ENCODE data around the gene ATAD3A. TPM values are rescaled to one million over a fixed set of nuclear protein-coding genes. Genes with fewer than 3 reads are reported as not detected.
"Not testable (repeated sequence)": the region's sequence is repeated elsewhere in the genome, so short reads cannot be mapped to it uniquely, and the experiment has no call there.

The ATAD3A gene
- total RNA-seq, 1 donor from 2014 or later: 32.1 TPM

DNA sequence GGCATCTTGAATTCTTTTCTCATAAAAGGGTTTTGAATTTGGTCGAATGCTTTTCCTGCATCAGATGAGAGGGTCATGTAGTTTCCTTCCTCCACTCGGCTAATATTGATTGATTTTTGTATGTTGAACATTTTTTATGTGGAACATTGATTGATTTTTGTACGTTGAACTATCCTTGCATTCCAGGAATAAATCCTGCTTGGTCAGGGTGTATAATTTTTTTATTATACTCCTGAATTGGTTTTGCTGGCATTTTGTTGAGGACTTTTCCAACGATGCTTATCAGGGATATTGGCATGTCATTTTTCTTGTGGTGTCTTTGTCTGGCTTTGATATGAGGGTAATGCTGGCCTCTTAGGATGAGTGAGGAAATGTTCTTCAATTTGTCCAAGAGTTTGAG is 20.0 kb downstream of the ATAD3A start:
- DNase-seq: no peak
- H3K4me3 Mint-ChIP-seq (ENCODE audit: unreplicated experiment): peak overlapping the region; percentile 32
- peaks cover 1% of the 10 kb centered on the region for H3K4me1 Mint-ChIP-seq (ENCODE audit: low read depth, unreplicated experiment)
- H3K36me3 Mint-ChIP-seq (ENCODE audit: unreplicated experiment): peaks cover 6% of the 10 kb centered on the region
- TF ChIP-seq, protein P1, sequence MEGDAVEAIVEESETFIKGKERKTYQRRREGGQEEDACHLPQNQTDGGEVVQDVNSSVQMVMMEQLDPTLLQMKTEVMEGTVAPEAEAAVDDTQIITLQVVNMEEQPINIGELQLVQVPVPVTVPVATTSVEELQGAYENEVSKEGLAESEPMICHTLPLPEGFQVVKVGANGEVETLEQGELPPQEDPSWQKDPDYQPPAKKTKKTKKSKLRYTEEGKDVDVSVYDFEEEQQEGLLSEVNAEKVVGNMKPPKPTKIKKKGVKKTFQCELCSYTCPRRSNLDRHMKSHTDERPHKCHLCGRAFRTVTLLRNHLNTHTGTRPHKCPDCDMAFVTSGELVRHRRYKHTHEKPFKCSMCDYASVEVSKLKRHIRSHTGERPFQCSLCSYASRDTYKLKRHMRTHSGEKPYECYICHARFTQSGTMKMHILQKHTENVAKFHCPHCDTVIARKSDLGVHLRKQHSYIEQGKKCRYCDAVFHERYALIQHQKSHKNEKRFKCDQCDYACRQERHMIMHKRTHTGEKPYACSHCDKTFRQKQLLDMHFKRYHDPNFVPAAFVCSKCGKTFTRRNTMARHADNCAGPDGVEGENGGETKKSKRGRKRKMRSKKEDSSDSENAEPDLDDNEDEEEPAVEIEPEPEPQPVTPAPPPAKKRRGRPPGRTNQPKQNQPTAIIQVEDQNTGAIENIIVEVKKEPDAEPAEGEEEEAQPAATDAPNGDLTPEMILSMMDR (IDR thresholded peaks at IDR 0.05; ENCODE audit: partially characterized antibody, unreplicated experiment): no peak
- peaks cover 9% of the 10 kb centered on the region for H3K27me3 Mint-ChIP-seq (ENCODE audit: unreplicated experiment)
- peak overlapping the region; percentile 18 for H3K27ac Mint-ChIP-seq (ENCODE audit: unreplicated experiment)
- H3K9me3 Mint-ChIP-seq (ENCODE audit: unreplicated experiment): peaks cover 8% of the 10 kb centered on the region

DNA sequence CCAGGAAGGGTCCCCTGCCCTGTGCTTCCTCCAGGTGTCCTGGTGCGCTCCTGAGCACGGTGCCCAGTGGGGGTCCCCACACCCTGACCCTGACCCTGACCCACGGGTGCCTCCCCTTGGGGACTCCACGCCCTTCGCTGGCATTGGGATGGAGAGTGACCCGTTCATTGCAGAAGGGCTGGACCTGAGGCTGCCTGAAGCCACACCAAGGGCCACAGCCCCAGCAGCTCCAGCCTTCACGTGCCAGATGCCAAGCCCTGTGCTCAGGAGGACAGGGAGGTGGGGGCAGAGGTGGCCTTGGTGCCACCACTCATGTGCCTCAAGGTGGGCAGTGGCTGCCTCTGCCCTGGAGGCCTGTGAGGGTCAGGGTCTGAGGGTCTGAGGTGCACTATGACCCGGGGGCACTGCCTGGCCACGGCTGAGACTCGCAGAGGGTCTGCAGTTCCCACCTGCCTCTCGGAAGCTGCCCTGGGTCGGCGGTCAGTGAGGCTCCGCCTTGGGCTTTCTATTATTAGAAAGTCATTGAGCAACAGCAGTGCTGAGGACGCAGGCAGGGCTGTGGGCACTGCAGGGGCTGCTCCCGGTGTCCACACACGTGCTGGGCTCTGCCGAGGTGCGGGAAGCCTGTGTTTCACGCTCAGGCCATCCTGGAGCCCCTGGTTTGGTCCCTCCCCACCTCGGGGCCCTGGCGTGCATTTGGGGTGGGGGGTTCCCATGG is 21.4 kb downstream of the ATAD3A start:
- not testable (repeated sequence) for H3K4me3 Mint-ChIP-seq (ENCODE audit: unreplicated experiment); H3K27ac Mint-ChIP-seq (ENCODE audit: unreplicated experiment)

DNA sequence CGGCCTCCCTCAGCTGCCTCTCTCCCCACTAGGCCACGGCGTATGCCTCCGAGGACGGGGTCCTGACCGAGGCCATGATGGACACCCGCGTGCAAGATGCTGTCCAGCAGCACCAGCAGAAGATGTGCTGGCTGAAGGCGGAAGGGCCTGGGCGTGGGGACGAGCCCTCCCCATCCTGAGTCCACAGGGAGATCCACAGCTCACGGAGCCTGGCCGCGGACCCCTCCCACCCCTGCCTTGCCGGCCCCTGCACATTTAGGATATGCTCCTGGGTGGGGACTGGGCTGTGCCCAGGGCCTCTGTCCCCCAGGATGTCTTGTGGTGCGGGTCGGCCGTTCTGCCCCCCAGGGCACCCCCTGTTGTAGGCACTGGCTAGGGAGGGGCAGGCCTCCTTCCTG is 21.9 kb downstream of the ATAD3A start:
- H3K36me3 Mint-ChIP-seq (ENCODE audit: unreplicated experiment); H3K4me3 Mint-ChIP-seq (ENCODE audit: unreplicated experiment); H3K9me3 Mint-ChIP-seq (ENCODE audit: unreplicated experiment); DNase-seq; H3K27ac Mint-ChIP-seq (ENCODE audit: unreplicated experiment); H3K4me1 Mint-ChIP-seq (ENCODE audit: low read depth, unreplicated experiment): not testable (repeated sequence)
- H3K27me3 Mint-ChIP-seq (ENCODE audit: unreplicated experiment): peaks cover 13% of the 10 kb centered on the region

More for the DNA sequence above, 21.4 kb downstream of the ATAD3A start:
- DNase-seq; H3K9me3 Mint-ChIP-seq (ENCODE audit: unreplicated experiment); H3K4me1 Mint-ChIP-seq (ENCODE audit: low read depth, unreplicated experiment); H3K27me3 Mint-ChIP-seq (ENCODE audit: unreplicated experiment); H3K36me3 Mint-ChIP-seq (ENCODE audit: unreplicated experiment): not testable (repeated sequence)

DNA sequence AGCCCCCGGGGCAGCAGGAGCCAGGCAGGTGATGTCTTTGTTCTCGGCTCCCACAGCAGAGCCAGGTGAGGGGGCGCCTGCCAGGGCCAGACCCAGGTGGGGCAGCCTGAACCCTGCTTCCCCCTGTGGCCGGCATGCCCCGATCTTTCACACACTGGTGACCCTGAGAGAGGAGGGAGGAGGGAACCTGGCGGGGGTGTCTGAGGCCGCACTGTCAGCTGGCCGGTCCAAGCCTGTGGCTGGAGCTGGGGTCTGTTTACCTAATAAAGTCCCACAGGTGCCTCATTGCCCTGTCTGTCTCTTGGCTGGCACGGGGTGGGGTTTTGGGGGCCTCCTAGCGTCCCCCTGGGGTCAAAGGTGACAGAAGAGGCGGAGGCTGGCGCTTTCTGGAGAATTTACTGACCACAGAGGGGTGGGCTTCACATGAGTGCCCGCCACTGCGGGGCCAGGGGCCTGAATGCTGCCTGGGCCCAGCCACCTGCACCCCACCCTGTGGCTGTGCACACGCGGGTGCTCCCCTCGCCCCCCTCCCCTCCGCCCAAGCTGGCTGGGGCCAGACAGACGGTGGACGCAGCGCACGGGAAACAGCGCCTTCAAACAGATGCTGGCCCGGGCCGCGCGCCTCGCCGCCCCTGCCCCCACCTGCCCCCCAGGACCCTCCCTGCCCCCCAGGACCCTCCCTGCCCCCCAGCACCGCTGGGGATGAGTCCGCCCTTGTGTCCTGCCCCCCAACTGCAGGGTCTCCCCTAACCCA is 22.6 kb downstream of the ATAD3A start:
- H3K9me3 Mint-ChIP-seq (ENCODE audit: unreplicated experiment): peaks cover 10% of the 10 kb centered on the region
- H3K4me3 Mint-ChIP-seq (ENCODE audit: unreplicated experiment): no peak overlapping the region
- no peak for DNase-seq
- TF ChIP-seq, protein P1 (IDR thresholded peaks at IDR 0.05; ENCODE audit: partially characterized antibody, unreplicated experiment): no peak
- no peak overlapping the region for H3K27ac Mint-ChIP-seq (ENCODE audit: unreplicated experiment)
- H3K36me3 Mint-ChIP-seq (ENCODE audit: unreplicated experiment): peaks cover 6% of the 10 kb centered on the region
- H3K27me3 Mint-ChIP-seq (ENCODE audit: unreplicated experiment): peaks cover 13% of the 10 kb centered on the region
- peaks cover 5% of the 10 kb centered on the region for H3K4me1 Mint-ChIP-seq (ENCODE audit: low read depth, unreplicated experiment)

DNA sequence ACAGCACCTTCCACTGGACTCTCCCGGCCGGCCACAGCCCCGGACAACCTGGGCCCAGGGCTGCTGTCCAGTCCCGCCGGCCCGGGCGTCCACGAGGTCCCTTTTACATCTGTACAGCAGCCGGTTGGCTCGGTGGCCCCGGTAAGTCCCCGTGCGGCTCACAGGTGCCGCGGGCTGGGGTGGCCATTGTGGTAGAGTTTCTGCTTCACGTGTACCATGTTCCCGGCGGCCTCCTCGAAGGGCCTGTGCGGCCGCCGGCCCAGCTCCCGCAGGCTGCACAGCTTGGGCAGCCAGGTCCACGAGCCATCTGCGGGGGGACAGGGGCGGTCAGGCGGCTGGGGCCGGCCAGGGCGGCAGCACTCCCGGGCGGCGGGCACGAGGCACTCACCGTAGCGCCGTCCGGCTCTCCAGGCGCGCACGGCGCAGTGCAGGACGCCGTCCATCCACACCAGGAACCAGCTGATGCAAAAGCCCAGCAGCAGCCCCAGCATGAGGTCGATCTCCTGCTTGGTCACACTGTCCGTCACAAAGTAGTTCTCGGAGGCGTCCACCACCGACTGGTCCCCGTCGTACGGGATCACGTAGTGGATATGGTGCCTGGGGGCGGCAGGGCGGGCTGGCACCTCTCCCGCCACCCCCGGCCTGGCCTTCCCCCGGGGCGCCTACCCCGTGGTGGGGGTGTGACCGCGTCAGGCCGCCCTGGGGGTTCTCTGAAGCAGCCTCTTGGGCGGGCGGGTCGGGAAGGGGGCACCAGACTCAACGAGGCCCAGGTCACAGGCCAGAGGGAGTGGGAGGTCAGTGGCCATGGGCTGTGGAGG is 23.4 kb downstream of the ATAD3A start:
- Mint-ChIP-seq H3K4me3 (ENCODE audit: unreplicated experiment) (no peak overlapping the region), H3K27ac (ENCODE audit: unreplicated experiment) (no peak overlapping the region), H3K9me3 (ENCODE audit: unreplicated experiment) (peaks cover 10% of the 10 kb centered on the region), H3K27me3 (ENCODE audit: unreplicated experiment) (peaks cover 13% of the 10 kb centered on the region), H3K36me3 (ENCODE audit: unreplicated experiment) (peaks cover 6% of the 10 kb centered on the region), H3K4me1 (ENCODE audit: low read depth, unreplicated experiment) (peaks cover 5% of the 10 kb centered on the region)
- TF ChIP-seq, protein P1 (IDR thresholded peaks at IDR 0.05; ENCODE audit: partially characterized antibody, unreplicated experiment): no peak
- DNase-seq: no peak
